OCI-LY7 (cell line): ENCODE data around the gene CCT5. TPM values are rescaled to one million over a fixed set of nuclear protein-coding genes. Genes with fewer than 3 reads are reported as not detected.

Experiments used
- BruUV-seq: library from RNA; stranded (reverse); fragments of 400-500 nt; replicated peaks from 2 replicates; lab custom pipeline; 2021; lab: Mats Ljungman, UMichigan
- CTCF ChIA-PET: fragments of 300-600 bp; sonication (Branson Sonifier 250); formaldehyde crosslinking; loops from one replicate; lab custom pipeline; 2022; ENCODE audit warnings: antibody characterized with exemption; ENCODE audit not compliant: unreplicated experiment; lab: Charles Lee
- POLR2A ChIA-PET: fragments of 300-600 bp; sonication (Branson Sonifier 250); formaldehyde crosslinking; loops from one replicate; lab custom pipeline; 2022; ENCODE audit warnings: antibody characterized with exemption; lab: Charles Lee
- DNase-seq: peaks from one replicate; pipeline ENCODE4 v3.0.0-alpha.2; 2015; ENCODE audit warnings: low spot score
- H2AFZ ChIP-seq: fragments of 200-600 bp; sonication (generic), shearing (Covaris generic); 2 replicates; pipeline ENCODE4 v1.6.1; 2014; ENCODE audit warnings: mild to moderate bottlenecking, antibody characterized with exemption, low read length, moderate library complexity
- H3K27ac ChIP-seq: fragments of 200-600 bp; sonication (generic); 2 replicates; pipeline ENCODE4 v1.5.1; 2014; ENCODE audit warnings: mixed run types, low read depth, mild to moderate bottlenecking, moderate library complexity, low read length, inconsistent platforms; ENCODE audit not compliant: poor library complexity, severe bottlenecking
- H3K36me3 ChIP-seq: fragments of 200-600 bp; sonication (generic); 2 replicates; pipeline ENCODE4 v1.6.1; 2014; ENCODE audit warnings: mild to moderate bottlenecking, antibody characterized with exemption, low read length, moderate library complexity, mixed read lengths; ENCODE audit not compliant: insufficient read depth
- H3K4me1 ChIP-seq: fragments of 200-600 bp; sonication (generic); 2 replicates; pipeline ENCODE4 v1.5.1; 2014; ENCODE audit warnings: mild to moderate bottlenecking, low read length; ENCODE audit not compliant: insufficient read depth, poor library complexity, severe bottlenecking
- H3K4me2 ChIP-seq: fragments of 200-600 bp; sonication (generic); 2 replicates; pipeline ENCODE4 v1.6.1; 2014; ENCODE audit warnings: mild to moderate bottlenecking, low read length
- H3K4me3 ChIP-seq: fragments of 200-600 bp; sonication (generic); 2 replicates; pipeline ENCODE4 v1.5.1; 2014; ENCODE audit warnings: mild to moderate bottlenecking, low read depth, low read length; ENCODE audit not compliant: poor library complexity, severe bottlenecking
- H3K79me2 ChIP-seq: fragments of 200-600 bp; sonication (generic); 2 replicates; pipeline ENCODE4 v1.6.1; 2016; ENCODE audit warnings: low read depth, mild to moderate bottlenecking, low read length, moderate library complexity, mixed read lengths; ENCODE audit not compliant: insufficient read depth
- H3K9me2 ChIP-seq: fragments of 200-600 bp; sonication (generic); 2 replicates; pipeline ENCODE4 v1.6.1; 2016; ENCODE audit warnings: mild to moderate bottlenecking, low read length, mixed read lengths; ENCODE audit not compliant: insufficient read depth
- H3K9me3 ChIP-seq: fragments of 200-600 bp; sonication (generic); 2 replicates; pipeline ENCODE4 v1.6.1; 2014; ENCODE audit warnings: mild to moderate bottlenecking, mixed run types, low read length, mixed read lengths
- H4K20me1 ChIP-seq: fragments of 200-600 bp; sonication (generic); 2 replicates; pipeline ENCODE4 v1.6.1; 2014; ENCODE audit warnings: mild to moderate bottlenecking, antibody characterized with exemption, low read length, moderate library complexity, mixed read lengths; ENCODE audit not compliant: insufficient read depth
- CTCF ChIP-seq: fragments of 200-600 bp; sonication (generic); conservative IDR thresholded peaks from 2 replicates; pipeline ENCODE4 v1.5.1; 2014; ENCODE audit warnings: mild to moderate bottlenecking, antibody characterized with exemption, low read length, moderate library complexity, mixed read lengths
- EZH2phosphoT487 ChIP-seq: fragments of 200-600 bp; sonication (generic); IDR thresholded peaks from 2 replicates; pipeline ENCODE4 v1.6.1; 2018; ENCODE audit warnings: low read depth, borderline replicate concordance, mild to moderate bottlenecking, mixed run types, antibody characterized with exemption, low read length, moderate library complexity, mixed read lengths
- intact Hi-C: fragments of 100-400 bp; cut with micrococcal nuclease; formaldehyde crosslinking; loops from one replicate; pipeline ENCODE4 v1.10.0; 2022; ENCODE audit not compliant: unreplicated experiment
- total RNA-seq, 2 experiments: library from RNA; depleted of rRNA in 1 of 2; stranded (reverse); fragments of >200 nt in 1 of 2; shearing (Covaris generic) in 1 of 2; gene quantifications; 2 replicates each; pipeline ENCODE4 v1.2.3, GENCODE V29; 2014 to 2022

Gene CCT5
- total RNA-seq, 2 experiments from 2014 or later = 389 to 498 TPM

- peak overlapping the region; percentile 96 for H3K4me3 ChIP-seq
- BruUV-seq = no TSS peak
- POLR2A ChIA-PET = interaction anchor here (0.5 to 1.2 kb wide), 8 partner anchors 15 to 1524 kb away, joined by 3 to 5 read pairs (median 3); no protein-coding TSS in a partner anchor
- H3K4me1 ChIP-seq = peaks cover 29% of the 10 kb centered on the region
- peaks cover 52% of the 10 kb centered on the region for H3K79me2 ChIP-seq
- H4K20me1 ChIP-seq = peaks cover 19% of the 10 kb centered on the region
- peak overlapping the region; percentile 85; the same call in 1 of the 2 replicates for H2AFZ ChIP-seq
- DNase-seq = peak; percentile 23
- no peak for TF ChIP-seq EZH2phosphoT487
- TF ChIP-seq CTCF = no peak
- peak overlapping the region; percentile 81 for H3K4me2 ChIP-seq
- intact Hi-C loops = no loop called here
- H3K9me3 ChIP-seq = no peaks in the 10 kb centered on the region
- H3K36me3 ChIP-seq = peaks cover 31% of the 10 kb centered on the region
- no peaks in the 10 kb centered on the region for H3K9me2 ChIP-seq
- H3K27ac ChIP-seq = peak overlapping the region; percentile 72
- CTCF ChIA-PET = no interaction called here
These were observed 1.5 kb upstream of the CCT5 start for GRCh38 chr5:10248378-10249260.

GRCh38 chr5:10250806-10251276 is 761 bp downstream of the CCT5 start:
- Histone ChIP-seq H3K36me3 (peaks cover 54% of the 10 kb centered on the region), H3K9me3 (no peaks in the 10 kb centered on the region), H3K27ac (peak overlapping the region; percentile 72), H3K9me2 (no peaks in the 10 kb centered on the region), H2AFZ (no peak overlapping the region), H3K79me2 (peaks cover 75% of the 10 kb centered on the region), H4K20me1 (peaks cover 31% of the 10 kb centered on the region), H3K4me3 (peak overlapping the region; percentile 96), H3K4me1 (peaks cover 35% of the 10 kb centered on the region), H3K4me2 (peak overlapping the region; percentile 81)
- ChIA-PET CTCF (interaction anchor here (0.5 to 2.1 kb wide), 3 partner anchors 10 to 313 kb away, joined by 4 to 6 read pairs (median 4); no protein-coding TSS in a partner anchor), POLR2A (interaction anchor here (0.6 to 2.5 kb wide), 6 partner anchors 9 to 377 kb away, joined by 3 to 9 read pairs (median 4); partner anchors contain the start of gene MARCHF6)
- no peak for TF ChIP-seq CTCF
- BruUV-seq = no TSS peak
- intact Hi-C loops = loop anchor here (1.0 kb wide), 3 partner anchors 102 to 510 kb away; partner anchors contain the start of genes DAP and MARCHF6
- DNase-seq = peak; percentile 49
